GM18526 (cell line): ENCODE results near the gene CCL5.

Source experiments
- POLR2A ChIP-seq: IDR thresholded peaks from 3 replicates; pipeline ENCODE4 v1.6.1; 2011; ENCODE audit not compliant: insufficient read length; ENCODE audit errors: extremely low read depth

The CCL5 gene

DNA sequence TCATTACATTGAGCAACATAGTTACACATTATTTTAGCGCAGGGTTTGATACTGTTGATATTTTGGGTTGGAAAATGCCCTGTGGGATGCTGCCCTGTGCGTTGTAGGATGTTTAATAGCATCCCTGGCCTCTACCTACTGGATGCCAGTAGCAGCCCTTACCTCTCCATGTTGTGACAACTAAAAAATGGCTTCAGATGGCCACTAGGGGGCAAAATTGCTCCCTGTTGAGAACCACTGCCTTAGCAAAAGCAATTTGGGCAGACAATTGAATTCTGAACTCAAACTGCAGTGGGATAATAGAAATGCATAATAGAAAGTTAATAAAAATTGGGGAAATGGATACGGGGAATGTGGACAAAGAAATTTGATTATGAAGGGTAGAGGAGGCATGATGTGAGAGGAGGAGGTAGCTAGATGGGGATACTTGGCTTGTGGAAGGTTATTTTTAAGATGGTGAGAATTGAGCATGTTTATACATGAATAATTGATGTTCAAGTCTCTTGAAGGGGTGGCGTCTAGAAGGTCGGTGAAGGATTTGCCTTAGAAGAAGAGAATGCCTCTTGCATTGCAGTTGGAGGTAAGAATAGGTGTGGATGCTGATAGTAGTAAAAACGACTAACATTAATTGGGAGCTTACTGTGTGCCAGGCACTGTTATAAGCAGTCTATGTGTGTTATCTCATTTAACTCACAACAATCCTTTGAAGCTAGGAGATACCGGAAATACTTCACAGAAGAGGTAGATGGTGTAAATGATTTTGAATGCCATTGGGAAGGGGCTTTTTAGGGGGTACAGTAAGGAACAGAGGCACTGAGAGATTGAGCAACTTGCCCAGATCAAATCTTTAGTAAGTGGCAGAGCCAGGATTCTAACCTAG is 30.5 kb downstream of the CCL5 start:
- no peak for TF ChIP-seq POLR2A

DNA sequence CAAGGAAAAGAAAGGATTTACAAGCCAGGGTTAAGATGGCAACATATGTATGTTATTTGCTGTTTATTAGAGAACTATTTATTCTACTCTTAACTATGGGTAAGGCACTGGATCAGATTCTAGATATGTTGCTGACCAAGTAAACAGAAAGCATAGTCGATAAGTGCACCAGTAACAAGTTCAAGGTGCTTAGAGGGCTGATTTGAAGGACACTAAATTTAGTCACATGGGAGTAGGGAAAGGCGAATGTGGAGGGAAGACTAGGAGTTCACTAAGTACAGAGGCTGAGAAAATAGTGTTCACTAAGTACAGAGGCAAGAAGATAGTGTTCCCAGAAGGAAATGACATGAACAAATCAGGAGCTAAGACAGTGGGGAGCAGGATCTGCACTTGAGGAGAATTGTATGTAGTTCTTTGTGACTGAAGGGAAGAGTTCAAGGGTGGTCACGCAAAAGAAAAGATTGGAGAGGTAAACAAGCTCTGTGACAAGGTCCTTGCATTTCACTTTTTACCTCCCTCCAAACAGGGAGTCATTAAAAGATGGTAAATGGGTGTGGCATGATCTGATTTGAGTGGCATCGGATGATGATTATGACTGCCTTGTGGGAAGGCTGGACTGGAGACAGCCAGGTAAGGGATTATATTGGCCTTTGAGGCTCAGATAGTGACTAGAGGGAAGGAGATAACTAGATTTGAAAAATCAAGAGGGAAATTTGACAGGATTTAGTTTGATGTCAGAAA is 32.4 kb downstream of the CCL5 start:
- no peak for TF ChIP-seq POLR2A

DNA sequence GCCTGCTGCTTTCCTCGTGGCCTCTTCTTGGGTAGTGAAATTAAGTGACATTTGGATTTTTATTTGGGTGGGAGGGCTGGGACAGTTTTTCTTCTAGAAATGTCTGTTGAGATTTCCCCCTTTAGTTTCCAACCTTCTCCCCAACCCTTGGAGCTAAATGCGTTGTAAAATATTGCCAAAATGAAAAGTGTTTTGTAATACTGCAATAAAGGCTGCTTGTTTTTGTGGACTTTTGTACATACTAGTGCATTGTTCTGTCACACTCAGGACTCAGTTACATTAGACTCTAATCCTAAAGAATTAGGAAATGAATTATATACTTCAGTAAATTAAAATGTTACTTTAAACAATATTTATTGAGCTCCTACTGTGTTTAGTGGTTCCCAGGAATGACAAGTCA is 33.2 kb downstream of the CCL5 start:
- no peak for TF ChIP-seq POLR2A

- TF ChIP-seq POLR2A: no peak
Measured at GRCh38 chr17:35846055-35846809, 33.9 kb downstream of the CCL5 start.

- no peak for TF ChIP-seq POLR2A
Measured at GRCh38 chr17:35844547-35844946, 35.6 kb downstream of the CCL5 start.

GRCh38 chr17:35843698-35844097 is 36.5 kb downstream of the CCL5 start:
- TF ChIP-seq POLR2A: no peak

GRCh38 chr17:35842239-35842638 is 37.9 kb downstream of the CCL5 start:
- no peak for TF ChIP-seq POLR2A

GRCh38 chr17:35841505-35841904 is 38.7 kb downstream of the CCL5 start:
- TF ChIP-seq POLR2A: no peak

DNA sequence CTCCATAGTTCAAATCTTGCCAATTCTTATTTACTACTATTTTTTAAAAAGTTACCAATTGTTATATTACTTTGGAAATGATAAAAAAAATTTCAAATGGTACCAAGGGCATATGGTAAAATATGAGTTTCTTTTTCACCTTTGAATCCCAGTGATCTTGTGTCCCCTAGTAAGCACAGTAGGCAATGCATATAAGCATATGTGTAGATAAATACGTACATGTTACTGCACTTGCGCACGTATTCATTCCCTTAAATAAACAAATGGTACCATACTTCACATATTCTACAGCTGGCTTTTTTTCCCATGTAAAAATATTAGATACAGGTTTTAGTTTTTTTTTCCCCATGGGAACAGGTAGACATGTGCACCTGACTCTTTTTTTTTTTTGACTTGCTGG is 39.1 kb downstream of the CCL5 start:
- no peak for TF ChIP-seq POLR2A

- TF ChIP-seq POLR2A: no peak
Measured at GRCh38 chr17:35825206-35825605, 55.0 kb downstream of the CCL5 start.
